Panc1 (cell line): ENCODE results near the gene PFKL. TPM values are rescaled to one million over a fixed set of nuclear protein-coding genes. Genes with fewer than 3 reads are reported as not detected.

Experiments
- ATAC-seq: fragments of 200-7000 bp; cut with Tn5 transposase; 2 replicates; pipeline ENCODE4 v1.9.1; 2020; ENCODE audit warnings: mild to moderate bottlenecking, moderate library complexity
- BruUV-seq: library from RNA; stranded (reverse); fragments of 400-500 nt; replicated peaks from 2 replicates; lab custom pipeline; 2021; lab: Mats Ljungman, UMichigan
- CTCF ChIA-PET: fragments of 300-600 bp; sonication (Branson Sonifier 250); formaldehyde crosslinking; loops from one replicate; lab custom pipeline; 2022; ENCODE audit warnings: antibody characterized with exemption; lab: Charles Lee
- POLR2A ChIA-PET: fragments of 300-600 bp; sonication (Branson Sonifier 250); formaldehyde crosslinking; loops from one replicate; lab custom pipeline; 2022; ENCODE audit warnings: antibody characterized with exemption; lab: Charles Lee
- DNase-seq: peaks from one replicate; pipeline ENCODE4 v3.0.0-alpha.2; 2010; ENCODE audit warnings: low read depth, low spot score
- H3K27ac ChIP-seq: 2 replicates; pipeline ENCODE4 v1.5.1; 2011; ENCODE audit warnings: mild to moderate bottlenecking, low read length, inconsistent platforms
- H3K27me3 ChIP-seq: fragments of 200-500 bp; sonication (Bioruptor generic); 2 replicates; pipeline ENCODE4 v1.6.0; 2014; ENCODE audit warnings: low read length, inconsistent platforms; ENCODE audit not compliant: control insufficient read depth, insufficient read depth
- H3K36me3 ChIP-seq: fragments of 200-500 bp; sonication (Bioruptor generic); 2 replicates; pipeline ENCODE4 v1.5.1; 2014; ENCODE audit warnings: inconsistent platforms, mild to moderate bottlenecking, low read length, moderate library complexity; ENCODE audit not compliant: control insufficient read depth, insufficient read depth
- H3K4me1 ChIP-seq: 2 replicates; pipeline ENCODE4 v1.5.1; 2011; ENCODE audit warnings: inconsistent platforms, mild to moderate bottlenecking, low read length, moderate library complexity; ENCODE audit not compliant: control insufficient read depth, insufficient read depth
- H3K4me3 ChIP-seq, 2 experiments: 2 replicates each; pipeline ENCODE4 v1.5.1; 2011 to 2012; ENCODE audit warnings: low read depth in 2 of 2, low read length in 2 of 2, mild to moderate bottlenecking in 2 of 2, inconsistent platforms in 1 of 2, moderate library complexity in 1 of 2
- H3K9me3 ChIP-seq: fragments of 200-500 bp; sonication (Bioruptor generic); 2 replicates; pipeline ENCODE4 v1.5.1; 2014; ENCODE audit warnings: low read depth, mild to moderate bottlenecking, inconsistent platforms, low read length, moderate library complexity; ENCODE audit not compliant: control insufficient read depth, insufficient read depth
- POLR2AphosphoS5 ChIP-seq: IDR thresholded peaks from 2 replicates; pipeline ENCODE4 v1.6.1; 2012; ENCODE audit warnings: mild to moderate bottlenecking, low read depth, low read length, moderate library complexity
- SIN3A ChIP-seq: IDR thresholded peaks from 2 replicates; pipeline ENCODE4 v1.6.1; 2012; ENCODE audit warnings: low read depth, mild to moderate bottlenecking, low read length, moderate library complexity, borderline replicate concordance; ENCODE audit not compliant: insufficient read depth
- TCF7L2 ChIP-seq: IDR thresholded peaks from 2 replicates; pipeline ENCODE4 v1.6.1; 2011; ENCODE audit warnings: mild to moderate bottlenecking, low read depth, low read length, inconsistent platforms
- in situ Hi-C: cut with HindIII; loops from 2 replicates; pipeline ENCODE4 v1.10.0; 2016; ENCODE audit warnings: low sequenced_read_pairs, low pct_unique_long_range_greater_than_20kb
- intact Hi-C: fragments of 100-400 bp; cut with micrococcal nuclease; formaldehyde crosslinking; loops from one replicate; pipeline ENCODE4 v1.10.0; 2022; ENCODE audit not compliant: unreplicated experiment
- total RNA-seq: library from RNA; stranded (reverse); gene quantifications from one replicate; pipeline ENCODE4 v1.2.1, GENCODE V29; 2021; ENCODE audit not compliant: unreplicated experiment
- TF ChIP-seq, protein P1 (sequence below): fragments of 450-650 bp; IDR thresholded peaks from 2 replicates; pipeline ENCODE4 v1.5.1; 2017; ENCODE audit warnings: mild to moderate bottlenecking
- TF ChIP-seq, protein P2 (sequence below), 2 experiments: IDR thresholded peaks; 2 replicates each; pipeline ENCODE4 v1.6.1; 2011 to 2012; ENCODE audit warnings: low read depth in 2 of 2, control low read depth in 1 of 2, low read length in 1 of 2, mild to moderate bottlenecking in 1 of 2, moderate library complexity in 1 of 2; ENCODE audit not compliant: insufficient read depth in 1 of 2

Gene PFKL
- total RNA-seq, 1 experiment from 2014 or later, result 70.1 TPM

DNA sequence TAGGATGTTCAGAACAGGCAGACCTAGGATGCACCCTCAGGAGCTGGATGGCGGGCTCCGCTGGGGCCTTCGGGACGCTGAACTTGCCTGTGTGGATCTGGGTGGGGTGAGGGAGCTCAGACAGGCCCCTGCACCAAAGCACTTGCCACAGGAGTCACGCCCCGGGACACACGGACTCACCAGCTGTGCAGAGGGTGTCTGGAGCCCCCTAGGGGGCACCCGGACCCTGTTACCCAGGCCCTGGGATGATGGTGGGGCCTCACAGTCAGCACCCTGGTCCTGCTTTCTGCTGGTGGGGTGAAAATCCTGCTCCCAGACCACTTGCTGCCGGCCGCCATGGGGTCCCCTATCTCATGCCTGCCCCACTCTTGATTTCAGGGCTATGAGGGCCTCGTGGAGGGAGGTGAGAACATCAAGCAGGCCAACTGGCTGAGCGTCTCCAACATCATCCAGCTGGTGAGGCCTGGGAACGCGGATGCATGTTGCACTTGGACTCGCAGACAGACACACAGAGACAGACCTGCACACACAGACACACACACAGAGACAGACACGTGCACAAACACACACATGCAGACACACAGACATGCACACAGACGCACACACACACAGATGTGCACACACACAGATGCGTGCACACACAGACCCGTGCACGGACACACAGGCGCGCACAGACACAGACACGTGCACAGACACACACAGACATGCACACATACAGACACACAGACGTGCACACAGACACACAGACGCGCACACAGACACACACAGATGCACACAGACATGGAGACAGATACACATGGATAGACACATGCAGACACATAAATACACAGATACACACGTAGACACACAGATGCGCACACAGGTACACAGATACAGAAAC is 11.0 kb downstream of the PFKL start:
- DNase-seq (no peak), ATAC-seq (no peak)
- ChIA-PET CTCF (no interaction called here), POLR2A (no interaction called here)
- BruUV-seq, result no TSS peak
- Histone ChIP-seq H3K4me1 (no peaks in the 10 kb centered on the region), H3K9me3 (no peaks in the 10 kb centered on the region), H3K4me3 (no peak overlapping the region), H3K27me3 (no peaks in the 10 kb centered on the region), H3K36me3 (no peaks in the 10 kb centered on the region), H3K27ac (no peak overlapping the region)
- intact Hi-C loops (no loop called here), in situ Hi-C loops (no loop called here)
- no peak for TF ChIP-seq SIN3A
- TF ChIP-seq TCF7L2, result no peak
- TF ChIP-seq, protein P1, sequence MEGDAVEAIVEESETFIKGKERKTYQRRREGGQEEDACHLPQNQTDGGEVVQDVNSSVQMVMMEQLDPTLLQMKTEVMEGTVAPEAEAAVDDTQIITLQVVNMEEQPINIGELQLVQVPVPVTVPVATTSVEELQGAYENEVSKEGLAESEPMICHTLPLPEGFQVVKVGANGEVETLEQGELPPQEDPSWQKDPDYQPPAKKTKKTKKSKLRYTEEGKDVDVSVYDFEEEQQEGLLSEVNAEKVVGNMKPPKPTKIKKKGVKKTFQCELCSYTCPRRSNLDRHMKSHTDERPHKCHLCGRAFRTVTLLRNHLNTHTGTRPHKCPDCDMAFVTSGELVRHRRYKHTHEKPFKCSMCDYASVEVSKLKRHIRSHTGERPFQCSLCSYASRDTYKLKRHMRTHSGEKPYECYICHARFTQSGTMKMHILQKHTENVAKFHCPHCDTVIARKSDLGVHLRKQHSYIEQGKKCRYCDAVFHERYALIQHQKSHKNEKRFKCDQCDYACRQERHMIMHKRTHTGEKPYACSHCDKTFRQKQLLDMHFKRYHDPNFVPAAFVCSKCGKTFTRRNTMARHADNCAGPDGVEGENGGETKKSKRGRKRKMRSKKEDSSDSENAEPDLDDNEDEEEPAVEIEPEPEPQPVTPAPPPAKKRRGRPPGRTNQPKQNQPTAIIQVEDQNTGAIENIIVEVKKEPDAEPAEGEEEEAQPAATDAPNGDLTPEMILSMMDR, result no peak

DNA sequence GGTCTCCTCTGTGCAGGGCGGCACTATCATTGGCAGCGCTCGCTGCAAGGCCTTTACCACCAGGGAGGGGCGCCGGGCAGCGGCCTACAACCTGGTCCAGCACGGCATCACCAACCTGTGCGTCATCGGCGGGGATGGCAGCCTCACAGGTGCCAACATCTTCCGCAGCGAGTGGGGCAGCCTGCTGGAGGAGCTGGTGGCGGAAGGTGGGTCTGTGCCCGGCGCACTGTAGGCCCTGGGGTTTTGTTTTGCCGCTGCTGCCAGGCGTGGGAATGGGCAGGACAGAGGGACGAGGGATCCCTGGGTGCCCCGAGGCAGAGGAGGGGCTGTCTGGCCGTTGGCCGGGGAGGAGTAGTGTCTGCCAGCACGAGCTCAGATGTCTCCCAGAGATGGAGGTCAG is 12.2 kb downstream of the PFKL start:
- intact Hi-C loops, result no loop called here
- ATAC-seq (no peak), DNase-seq (no peak)
- CTCF ChIA-PET, result no interaction called here
- in situ Hi-C loops, result no loop called here
- Histone ChIP-seq H3K4me3 (no peak overlapping the region), H3K27me3 (no peaks in the 10 kb centered on the region), H3K36me3 (no peaks in the 10 kb centered on the region), H3K9me3 (no peaks in the 10 kb centered on the region), H3K4me1 (no peaks in the 10 kb centered on the region), H3K27ac (no peak overlapping the region)
- no peak for TF ChIP-seq TCF7L2
- no peak for TF ChIP-seq POLR2AphosphoS5
- TF ChIP-seq, protein P2, sequence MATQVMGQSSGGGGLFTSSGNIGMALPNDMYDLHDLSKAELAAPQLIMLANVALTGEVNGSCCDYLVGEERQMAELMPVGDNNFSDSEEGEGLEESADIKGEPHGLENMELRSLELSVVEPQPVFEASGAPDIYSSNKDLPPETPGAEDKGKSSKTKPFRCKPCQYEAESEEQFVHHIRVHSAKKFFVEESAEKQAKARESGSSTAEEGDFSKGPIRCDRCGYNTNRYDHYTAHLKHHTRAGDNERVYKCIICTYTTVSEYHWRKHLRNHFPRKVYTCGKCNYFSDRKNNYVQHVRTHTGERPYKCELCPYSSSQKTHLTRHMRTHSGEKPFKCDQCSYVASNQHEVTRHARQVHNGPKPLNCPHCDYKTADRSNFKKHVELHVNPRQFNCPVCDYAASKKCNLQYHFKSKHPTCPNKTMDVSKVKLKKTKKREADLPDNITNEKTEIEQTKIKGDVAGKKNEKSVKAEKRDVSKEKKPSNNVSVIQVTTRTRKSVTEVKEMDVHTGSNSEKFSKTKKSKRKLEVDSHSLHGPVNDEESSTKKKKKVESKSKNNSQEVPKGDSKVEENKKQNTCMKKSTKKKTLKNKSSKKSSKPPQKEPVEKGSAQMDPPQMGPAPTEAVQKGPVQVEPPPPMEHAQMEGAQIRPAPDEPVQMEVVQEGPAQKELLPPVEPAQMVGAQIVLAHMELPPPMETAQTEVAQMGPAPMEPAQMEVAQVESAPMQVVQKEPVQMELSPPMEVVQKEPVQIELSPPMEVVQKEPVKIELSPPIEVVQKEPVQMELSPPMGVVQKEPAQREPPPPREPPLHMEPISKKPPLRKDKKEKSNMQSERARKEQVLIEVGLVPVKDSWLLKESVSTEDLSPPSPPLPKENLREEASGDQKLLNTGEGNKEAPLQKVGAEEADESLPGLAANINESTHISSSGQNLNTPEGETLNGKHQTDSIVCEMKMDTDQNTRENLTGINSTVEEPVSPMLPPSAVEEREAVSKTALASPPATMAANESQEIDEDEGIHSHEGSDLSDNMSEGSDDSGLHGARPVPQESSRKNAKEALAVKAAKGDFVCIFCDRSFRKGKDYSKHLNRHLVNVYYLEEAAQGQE (IDR thresholded peaks at IDR 0.05; ENCODE audit: insufficient read depth in 1 of 2, low read depth in 2 of 2, low read length in 1 of 2), result no peak
- TF ChIP-seq, protein P1, result no peak
- TF ChIP-seq SIN3A, result no peak
- no TSS peak for BruUV-seq
- POLR2A ChIA-PET, result no interaction called here
